GM18526 (cell line): ENCODE measurements around the gene MYRF.

Source experiments
- POLR2A ChIP-seq: IDR thresholded peaks from 3 replicates; pipeline ENCODE4 v1.6.1; 2011; ENCODE audit not compliant: insufficient read length; ENCODE audit errors: extremely low read depth

MYRF gene

GRCh38 chr11:61752117-61752924, at the start of gene MYRF:
TSS of gene MYRF (plus strand) at chr11:61752636. CDS start at chr11:61752745, 109 bp downstream.
- no peak for TF ChIP-seq POLR2A

GRCh38 chr11:61702701-61703312, 49.6 kb upstream of the MYRF start:
- no peak for TF ChIP-seq POLR2A

- no peak for TF ChIP-seq POLR2A
Observed at GRCh38 chr11:61704838-61705237, 47.6 kb upstream of the MYRF start.

GRCh38 chr11:61706452-61707400, 45.7 kb upstream of the MYRF start:
- TF ChIP-seq POLR2A: no peak

GRCh38 chr11:61707574-61707973, 44.9 kb upstream of the MYRF start:
- no peak for TF ChIP-seq POLR2A

GRCh38 chr11:61709110-61709509, 43.3 kb upstream of the MYRF start:
- no peak for TF ChIP-seq POLR2A

- TF ChIP-seq POLR2A: no peak
Observed at GRCh38 chr11:61709572-61709971, 42.9 kb upstream of the MYRF start.

- no peak for TF ChIP-seq POLR2A
Observed at GRCh38 chr11:61710019-61710418, 42.4 kb upstream of the MYRF start.

GRCh38 chr11:61711037-61711436, 41.4 kb upstream of the MYRF start:
- TF ChIP-seq POLR2A: no peak

GRCh38 chr11:61711498-61711897, 40.9 kb upstream of the MYRF start:
- TF ChIP-seq POLR2A: no peak

GRCh38 chr11:61712314-61712713, 40.1 kb upstream of the MYRF start:
- TF ChIP-seq POLR2A: no peak

GRCh38 chr11:61712846-61713245, 39.6 kb upstream of the MYRF start:
- no peak for TF ChIP-seq POLR2A

GRCh38 chr11:61713464-61713863, 39.0 kb upstream of the MYRF start:
- TF ChIP-seq POLR2A: no peak

- TF ChIP-seq POLR2A: no peak
Observed at GRCh38 chr11:61713906-61714305, 38.5 kb upstream of the MYRF start.

GRCh38 chr11:61714316-61714715, 38.1 kb upstream of the MYRF start:
- TF ChIP-seq POLR2A: no peak
